ENCODE measurements around the gene VEGFB. TPM values are rescaled to one million over a fixed set of nuclear protein-coding genes. Genes with fewer than 3 reads are reported as not detected.

The VEGFB gene
- total RNA-seq, 1 donor, result 37.6 TPM

DNA sequence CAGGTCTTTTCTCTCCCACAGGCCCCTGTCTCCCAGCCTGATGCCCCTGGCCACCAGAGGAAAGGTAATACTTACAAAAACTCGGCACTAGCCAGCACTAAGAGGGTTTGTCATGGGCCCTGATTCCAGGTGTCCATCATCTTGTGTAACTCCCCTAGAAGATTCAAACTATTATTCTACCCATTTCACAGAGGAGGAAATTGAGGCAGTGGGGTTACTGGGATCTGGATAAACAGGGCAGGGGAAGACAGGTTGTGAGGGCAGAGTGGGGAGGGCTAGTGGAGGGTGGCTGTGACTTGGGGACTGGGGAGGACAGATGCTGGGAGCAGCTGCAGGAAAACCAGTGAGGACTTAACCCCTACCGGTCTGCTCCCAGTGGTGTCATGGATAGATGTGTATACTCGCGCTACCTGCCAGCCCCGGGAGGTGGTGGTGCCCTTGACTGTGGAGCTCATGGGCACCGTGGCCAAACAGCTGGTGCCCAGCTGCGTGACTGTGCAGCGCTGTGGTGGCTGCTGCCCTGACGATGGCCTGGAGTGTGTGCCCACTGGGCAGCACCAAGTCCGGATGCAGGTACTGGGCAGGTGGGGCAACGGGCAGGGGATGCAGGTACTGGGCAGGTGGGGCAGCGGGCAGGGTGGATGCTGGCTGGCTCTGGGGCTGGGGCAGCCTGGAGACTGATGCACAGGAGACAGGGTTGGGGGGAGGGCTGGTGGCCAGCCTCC, 1.2 kb downstream of the VEGFB start:
- Histone ChIP-seq H2AFZ (ENCODE audit: low read length) (no peak overlapping the region), H3K4me3 (ENCODE audit: insufficient read depth, low read length) (peak overlapping the region; percentile 77)
- no peak for TF ChIP-seq CTCF (IDR thresholded peaks at IDR 0.05; ENCODE audit: extremely low read depth, low read depth, low read length)

DNA sequence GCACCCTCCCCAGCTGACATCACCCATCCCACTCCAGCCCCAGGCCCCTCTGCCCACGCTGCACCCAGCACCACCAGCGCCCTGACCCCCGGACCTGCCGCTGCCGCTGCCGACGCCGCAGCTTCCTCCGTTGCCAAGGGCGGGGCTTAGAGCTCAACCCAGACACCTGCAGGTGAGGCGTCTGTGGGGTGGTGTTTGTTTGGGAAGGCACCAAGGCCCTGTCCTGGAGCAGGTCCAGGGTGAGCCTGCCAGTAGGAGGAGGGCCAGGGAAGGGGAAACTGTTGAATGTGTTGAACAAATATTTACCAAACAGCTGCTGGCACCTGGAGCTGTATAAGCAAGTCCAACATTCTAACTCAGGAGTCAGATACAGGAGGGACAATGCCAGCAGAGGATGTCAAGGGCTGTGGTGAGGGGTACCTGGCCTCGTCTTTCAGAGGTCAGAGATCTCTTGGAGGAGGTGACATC, 3.1 kb downstream of the VEGFB start:
- H4K20me1 ChIP-seq (ENCODE audit: insufficient read depth, low read length), result peaks cover 8% of the 10 kb centered on the region
- no peak overlapping the region for H3K27ac ChIP-seq (ENCODE audit: low read depth, low read length)
- DNase-seq (ENCODE audit: insufficient read length, low spot score, missing footprints), result no peak
- no peak overlapping the region for H2AFZ ChIP-seq (ENCODE audit: low read length)
- peaks cover 24% of the 10 kb centered on the region for H3K4me1 ChIP-seq (ENCODE audit: insufficient read depth, low read length)
- no peak overlapping the region for H3K4me3 ChIP-seq (ENCODE audit: insufficient read depth, low read length)
- H3K36me3 ChIP-seq (ENCODE audit: insufficient read depth, low read length), result peaks cover 5% of the 10 kb centered on the region
- H3K79me2 ChIP-seq (ENCODE audit: insufficient read depth, low read length), result peaks cover 19% of the 10 kb centered on the region
- no peak for TF ChIP-seq CTCF (IDR thresholded peaks at IDR 0.05; ENCODE audit: extremely low read depth, low read depth, low read length)
- no peak overlapping the region for H3K4me2 ChIP-seq (ENCODE audit: insufficient read depth, low read length)
- H3K27me3 ChIP-seq (ENCODE audit: insufficient read depth, low read length), result no peaks in the 10 kb centered on the region
- H3K9me3 ChIP-seq (ENCODE audit: low read depth, low read length), result no peaks in the 10 kb centered on the region

More for the DNA sequence above, 1.2 kb downstream of the VEGFB start:
- Histone ChIP-seq H3K27ac (ENCODE audit: low read depth, low read length) (no peak overlapping the region), H3K4me1 (ENCODE audit: insufficient read depth, low read length) (peaks cover 19% of the 10 kb centered on the region), H4K20me1 (ENCODE audit: insufficient read depth, low read length) (peaks cover 8% of the 10 kb centered on the region), H3K27me3 (ENCODE audit: insufficient read depth, low read length) (no peaks in the 10 kb centered on the region), H3K4me2 (ENCODE audit: insufficient read depth, low read length) (peak overlapping the region; percentile 82), H3K79me2 (ENCODE audit: insufficient read depth, low read length) (peaks cover 8% of the 10 kb centered on the region), H3K9me3 (ENCODE audit: low read depth, low read length) (no peaks in the 10 kb centered on the region), H3K36me3 (ENCODE audit: insufficient read depth, low read length) (peaks cover 5% of the 10 kb centered on the region)
- DNase-seq (ENCODE audit: insufficient read length, low spot score, missing footprints), result no peak

- Histone ChIP-seq H3K79me2 (ENCODE audit: insufficient read depth, low read length) (peaks cover 24% of the 10 kb centered on the region), H3K27ac (ENCODE audit: low read depth, low read length) (no peak overlapping the region), H3K4me2 (ENCODE audit: insufficient read depth, low read length) (no peak overlapping the region), H3K4me1 (ENCODE audit: insufficient read depth, low read length) (peaks cover 30% of the 10 kb centered on the region), H2AFZ (ENCODE audit: low read length) (no peak overlapping the region), H3K27me3 (ENCODE audit: insufficient read depth, low read length) (no peaks in the 10 kb centered on the region), H4K20me1 (ENCODE audit: insufficient read depth, low read length) (peaks cover 10% of the 10 kb centered on the region), H3K36me3 (ENCODE audit: insufficient read depth, low read length) (peaks cover 7% of the 10 kb centered on the region), H3K9me3 (ENCODE audit: low read depth, low read length) (no peaks in the 10 kb centered on the region), H3K4me3 (ENCODE audit: insufficient read depth, low read length) (no peak overlapping the region)
- DNase-seq (ENCODE audit: insufficient read length, low spot score, missing footprints), result no peak
- TF ChIP-seq CTCF (IDR thresholded peaks at IDR 0.05; ENCODE audit: extremely low read depth, low read depth, low read length), result no peak
Observed at GRCh38 chr11:64238076-64238475, 3.7 kb downstream of the VEGFB start.

GRCh38 chr11:64238999-64239398, 4.6 kb downstream of the VEGFB start:
- no peaks in the 10 kb centered on the region for H3K9me3 ChIP-seq (ENCODE audit: low read depth, low read length)
- TF ChIP-seq CTCF (IDR thresholded peaks at IDR 0.05; ENCODE audit: extremely low read depth, low read depth, low read length), result no peak
- H2AFZ ChIP-seq (ENCODE audit: low read length), result no peak overlapping the region
- no peak overlapping the region for H3K27ac ChIP-seq (ENCODE audit: low read depth, low read length)
- peaks cover 32% of the 10 kb centered on the region for H3K79me2 ChIP-seq (ENCODE audit: insufficient read depth, low read length)
- H3K4me1 ChIP-seq (ENCODE audit: insufficient read depth, low read length), result peaks cover 28% of the 10 kb centered on the region
- peaks cover 12% of the 10 kb centered on the region for H4K20me1 ChIP-seq (ENCODE audit: insufficient read depth, low read length)
- no peak overlapping the region for H3K4me2 ChIP-seq (ENCODE audit: insufficient read depth, low read length)
- no peak overlapping the region for H3K4me3 ChIP-seq (ENCODE audit: insufficient read depth, low read length)
- DNase-seq (ENCODE audit: insufficient read length, low spot score, missing footprints), result no peak
- H3K27me3 ChIP-seq (ENCODE audit: insufficient read depth, low read length), result no peaks in the 10 kb centered on the region
- H3K36me3 ChIP-seq (ENCODE audit: insufficient read depth, low read length), result peaks cover 17% of the 10 kb centered on the region
